ENCODE results near the gene CNOT4.
"Not testable (repeated sequence)": the region's sequence is repeated elsewhere in the genome, so short reads cannot be mapped to it uniquely, and the experiment has no call there.

CNOT4 gene

GRCh38 chr7:135321556-135321955 is 188.3 kb downstream of the CNOT4 start:
- no peak overlapping the region for H3K27ac ChIP-seq
- no peak for DNase-seq
- no peaks in the 10 kb centered on the region for H3K9me3 ChIP-seq (ENCODE audit: severe bottlenecking)
- no peaks in the 10 kb centered on the region for H3K36me3 ChIP-seq
- no peak for TF ChIP-seq CTCF (IDR thresholded peaks at IDR 0.05; ENCODE audit: low read depth, low read length)
- no peak overlapping the region for H3K4me3 ChIP-seq (ENCODE audit: low read depth, low read length)
- no peaks in the 10 kb centered on the region for H3K27me3 ChIP-seq (ENCODE audit: insufficient read depth, low read depth, severe bottlenecking)

- not testable (repeated sequence) for H3K27me3 ChIP-seq (ENCODE audit: insufficient read depth, low read depth, severe bottlenecking); H3K27ac ChIP-seq; H3K4me3 ChIP-seq (ENCODE audit: low read depth, low read length); DNase-seq; H3K9me3 ChIP-seq (ENCODE audit: severe bottlenecking); H3K36me3 ChIP-seq
These were observed 188.9 kb downstream of the CNOT4 start for GRCh38 chr7:135320953-135321352.

- Histone ChIP-seq H3K27me3 (ENCODE audit: insufficient read depth, low read depth, severe bottlenecking) (no peaks in the 10 kb centered on the region), H3K4me3 (ENCODE audit: low read depth, low read length) (no peak overlapping the region), H3K36me3 (no peaks in the 10 kb centered on the region), H3K27ac (no peak overlapping the region), H3K9me3 (ENCODE audit: severe bottlenecking) (no peaks in the 10 kb centered on the region)
- no peak for TF ChIP-seq CTCF (IDR thresholded peaks at IDR 0.05; ENCODE audit: low read depth, low read length)
- DNase-seq = no peak
These were observed 189.6 kb downstream of the CNOT4 start for GRCh38 chr7:135320268-135320667.

GRCh38 chr7:135317676-135318325 is 192.1 kb downstream of the CNOT4 start:
- peak overlapping the region; percentile 56 for H3K27ac ChIP-seq
- H3K9me3 ChIP-seq (ENCODE audit: severe bottlenecking) = no peaks in the 10 kb centered on the region
- no peaks in the 10 kb centered on the region for H3K27me3 ChIP-seq (ENCODE audit: insufficient read depth, low read depth, severe bottlenecking)
- no peak for TF ChIP-seq CTCF (IDR thresholded peaks at IDR 0.05; ENCODE audit: low read depth, low read length)
- peak; percentile 57 for DNase-seq
- H3K4me3 ChIP-seq (ENCODE audit: low read depth, low read length) = peak overlapping the region; percentile 31
- no peaks in the 10 kb centered on the region for H3K36me3 ChIP-seq

GRCh38 chr7:135316648-135317313 is 193.1 kb downstream of the CNOT4 start:
- H3K36me3 ChIP-seq = no peaks in the 10 kb centered on the region
- H3K9me3 ChIP-seq (ENCODE audit: severe bottlenecking) = no peaks in the 10 kb centered on the region
- no peak overlapping the region for H3K27ac ChIP-seq
- DNase-seq = no peak
- H3K27me3 ChIP-seq (ENCODE audit: insufficient read depth, low read depth, severe bottlenecking) = no peaks in the 10 kb centered on the region
- no peak overlapping the region; the same call in 1 of the 2 replicates for H3K4me3 ChIP-seq (ENCODE audit: low read depth, low read length)
- TF ChIP-seq CTCF (IDR thresholded peaks at IDR 0.05; ENCODE audit: low read depth, low read length) = no peak

- no peak for DNase-seq
- H3K27me3 ChIP-seq (ENCODE audit: insufficient read depth, low read depth, severe bottlenecking) = no peaks in the 10 kb centered on the region
- H3K27ac ChIP-seq = no peak overlapping the region
- H3K4me3 ChIP-seq (ENCODE audit: low read depth, low read length) = no peak overlapping the region
- no peaks in the 10 kb centered on the region for H3K36me3 ChIP-seq
- no peak for TF ChIP-seq CTCF (IDR thresholded peaks at IDR 0.05; ENCODE audit: low read depth, low read length)
- H3K9me3 ChIP-seq (ENCODE audit: severe bottlenecking) = no peaks in the 10 kb centered on the region
These were observed 195.9 kb downstream of the CNOT4 start for GRCh38 chr7:135313971-135314370.

Measured in WERI-Rb-1 (cell line).